Kidney (tissue), 14 donors: Measurements from ENCODE around the gene PFKP. TPM values are rescaled to one million over a fixed set of nuclear protein-coding genes. Genes with fewer than 3 reads are reported as not detected.

Source experiments
- DNase-seq, 5 donors: peaks; one replicate each; pipeline ENCODE4 v3.0.0-alpha.2; 2013 to 2020
- FAIRE-seq: peaks from 2 replicates; lab custom pipeline; 2012; peaks lifted over from hg19 to GRCh38; lab: Jason Lieb, UNC
- H3K27ac ChIP-seq, 2 donors: one replicate each; pipeline ENCODE4 v1.7.0; 2013; ENCODE audit warnings: low read depth in 2 of 2, low read length in 2 of 2, inconsistent platforms in 1 of 2
- H3K27me3 ChIP-seq: one replicate; pipeline ENCODE4 v1.7.1; 2013; ENCODE audit warnings: low read length, inconsistent platforms; ENCODE audit not compliant: control insufficient read depth, insufficient read depth
- H3K36me3 ChIP-seq, 3 donors: one replicate each; pipeline versions ENCODE4 v1.7.0 to v1.7.1; 2013; ENCODE audit warnings: low read length in 3 of 3, control low read depth in 1 of 3, inconsistent platforms in 1 of 3; ENCODE audit not compliant: insufficient read depth in 3 of 3, control insufficient read depth in 2 of 3
- H3K4me1 ChIP-seq, 3 donors: one replicate each; pipeline versions ENCODE4 v1.7.0 to v1.7.1; 2013; ENCODE audit warnings: low read length in 3 of 3, inconsistent platforms in 1 of 3, low read depth in 1 of 3; ENCODE audit not compliant: control insufficient read depth in 2 of 3, insufficient read depth in 2 of 3
- H3K4me3 ChIP-seq, 3 donors: one replicate each; pipeline versions ENCODE4 v1.7.0 to v1.8.1; 2013; ENCODE audit warnings: low read length in 3 of 3, control low read depth in 1 of 3, inconsistent platforms in 1 of 3
- H3K9ac ChIP-seq, 3 donors: one replicate each; pipeline versions ENCODE4 v1.7.0 to v1.7.1; 2013; ENCODE audit warnings: low read length in 3 of 3, control low read depth in 1 of 3, inconsistent platforms in 1 of 3
- H3K9me3 ChIP-seq, 3 donors: one replicate each; pipeline versions ENCODE4 v1.7.0 to v1.7.1; 2013; ENCODE audit warnings: low read length in 3 of 3, control low read depth in 1 of 3, inconsistent platforms in 1 of 3; ENCODE audit not compliant: control insufficient read depth in 2 of 3, insufficient read depth in 1 of 3
- intact Hi-C: fragments of 100-400 bp; cut with DNase I; formaldehyde crosslinking; loops from one replicate; pipeline ENCODE4 v1.11.1; 2022
- polyA plus RNA-seq: library from polyadenylated mRNA; stranded (reverse); fragments of 350-450 nt; fragmentation: Illumina TruSeq; extraction: RNeasy Lipid Tissue Mini Kit (QIAGEN cat#74804); gene quantifications from one replicate; pipeline ENCODE4 v1.2.3, GENCODE V29; 2014; ENCODE audit warnings: low read depth, low replicate concordance; ENCODE audit not compliant: insufficient read depth
- total RNA-seq: library from RNA; stranded (reverse); fragmentation: NEBNext Ultra II Directional; extraction: Animal tissue kit (Norgen Biotek cat#: 25700); gene quantifications from one replicate; pipeline ENCODE4 v1.2.1, GENCODE V29; 2021
- TF ChIP-seq, protein P1 (sequence below): IDR thresholded peaks from 3 replicates; pipeline ENCODE4 v1.5.1; 2012; ENCODE audit warnings: mild to moderate bottlenecking, moderate library complexity, borderline replicate concordance; ENCODE audit not compliant: insufficient read depth; ENCODE audit errors: extremely low read depth
- donor health status: control.
- donor health status: control.
- donor health status: control.
- donor health status: control.
- donor health status: control.
- donor health status: DM: yes; HTN: yes; CAD: no.
- donor health status: Normal renal cell carcinoma (clear cell type).

PFKP gene
- total and polyA plus RNA-seq, 2 donors from 2014 or later, result 51.2 to 139 TPM

DNA sequence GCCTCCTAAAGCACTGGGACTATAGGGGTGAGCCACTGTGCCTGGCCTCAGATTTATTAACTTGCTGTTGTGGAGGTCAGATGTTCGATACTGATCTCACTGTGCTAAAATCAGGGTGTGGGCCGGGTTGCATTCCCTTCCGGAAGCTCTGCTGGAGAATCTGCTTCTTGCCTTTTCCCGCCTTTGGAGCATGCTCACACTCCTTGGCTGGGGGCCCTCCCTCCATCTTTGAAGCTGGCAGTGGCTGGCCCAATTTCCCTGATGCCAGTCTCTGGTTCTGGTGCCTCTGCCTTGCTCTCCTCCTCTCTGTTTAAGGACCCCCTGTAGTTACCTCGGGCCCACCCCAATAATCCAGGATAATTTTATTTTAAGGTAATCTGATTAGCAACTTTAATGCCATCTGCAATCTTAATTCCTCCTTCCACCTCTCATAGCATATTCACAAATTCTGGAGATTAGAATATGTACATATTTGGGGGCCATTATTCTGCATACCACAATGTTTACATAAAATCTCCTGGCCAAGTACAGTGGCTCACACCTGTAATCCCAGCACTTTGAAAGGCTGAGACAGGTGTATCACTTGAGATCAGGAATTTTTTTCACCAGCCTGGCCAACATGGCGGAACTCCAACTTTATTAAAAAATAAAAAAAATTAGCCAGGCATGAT is 113.1 kb downstream of the PFKP start:
- Histone ChIP-seq H3K27me3 (no peaks in the 10 kb centered on the region), H3K9ac (no peak overlapping the region), H3K4me1 (no peaks in the 10 kb centered on the region), H3K4me3 (no peak overlapping the region), H3K27ac (no peak overlapping the region), H3K36me3 (no peaks in the 10 kb centered on the region), H3K9me3 (no peaks in the 10 kb centered on the region)
- TF ChIP-seq, protein P1, sequence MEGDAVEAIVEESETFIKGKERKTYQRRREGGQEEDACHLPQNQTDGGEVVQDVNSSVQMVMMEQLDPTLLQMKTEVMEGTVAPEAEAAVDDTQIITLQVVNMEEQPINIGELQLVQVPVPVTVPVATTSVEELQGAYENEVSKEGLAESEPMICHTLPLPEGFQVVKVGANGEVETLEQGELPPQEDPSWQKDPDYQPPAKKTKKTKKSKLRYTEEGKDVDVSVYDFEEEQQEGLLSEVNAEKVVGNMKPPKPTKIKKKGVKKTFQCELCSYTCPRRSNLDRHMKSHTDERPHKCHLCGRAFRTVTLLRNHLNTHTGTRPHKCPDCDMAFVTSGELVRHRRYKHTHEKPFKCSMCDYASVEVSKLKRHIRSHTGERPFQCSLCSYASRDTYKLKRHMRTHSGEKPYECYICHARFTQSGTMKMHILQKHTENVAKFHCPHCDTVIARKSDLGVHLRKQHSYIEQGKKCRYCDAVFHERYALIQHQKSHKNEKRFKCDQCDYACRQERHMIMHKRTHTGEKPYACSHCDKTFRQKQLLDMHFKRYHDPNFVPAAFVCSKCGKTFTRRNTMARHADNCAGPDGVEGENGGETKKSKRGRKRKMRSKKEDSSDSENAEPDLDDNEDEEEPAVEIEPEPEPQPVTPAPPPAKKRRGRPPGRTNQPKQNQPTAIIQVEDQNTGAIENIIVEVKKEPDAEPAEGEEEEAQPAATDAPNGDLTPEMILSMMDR, result no peak
- FAIRE-seq (no peak), DNase-seq (no peak)
- intact Hi-C loops, result no loop called here

DNA sequence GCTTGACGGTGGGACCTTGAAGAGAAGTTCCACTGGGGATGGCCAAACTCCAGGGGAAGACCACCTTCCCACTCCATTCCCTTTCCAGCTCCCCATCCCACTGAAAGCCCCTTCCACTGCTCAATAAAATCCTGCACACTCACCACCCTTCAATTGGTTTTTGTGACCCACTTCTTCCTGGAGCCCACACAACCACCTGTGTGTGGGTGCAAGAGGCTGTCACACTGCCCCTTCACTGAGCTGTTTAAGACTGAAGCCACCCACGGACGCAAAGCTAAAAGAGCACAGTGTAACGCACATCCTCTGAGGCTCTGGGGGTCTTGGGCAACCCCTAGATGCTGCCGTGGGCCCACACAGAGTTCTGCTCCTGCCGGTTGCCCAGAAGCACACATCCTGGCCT is 118.0 kb downstream of the PFKP start:
- DNase-seq (no peak), FAIRE-seq (no peak)
- H3K36me3 ChIP-seq, result no peaks in the 10 kb centered on the region
- TF ChIP-seq, protein P1, result no peak
- H3K4me3 ChIP-seq, result no peak overlapping the region
- H3K9me3 ChIP-seq, result no peaks in the 10 kb centered on the region
- intact Hi-C loops, result no loop called here
- no peaks in the 10 kb centered on the region for H3K4me1 ChIP-seq
- no peak overlapping the region for H3K27ac ChIP-seq
- no peaks in the 10 kb centered on the region for H3K27me3 ChIP-seq
- no peak overlapping the region for H3K9ac ChIP-seq

DNA sequence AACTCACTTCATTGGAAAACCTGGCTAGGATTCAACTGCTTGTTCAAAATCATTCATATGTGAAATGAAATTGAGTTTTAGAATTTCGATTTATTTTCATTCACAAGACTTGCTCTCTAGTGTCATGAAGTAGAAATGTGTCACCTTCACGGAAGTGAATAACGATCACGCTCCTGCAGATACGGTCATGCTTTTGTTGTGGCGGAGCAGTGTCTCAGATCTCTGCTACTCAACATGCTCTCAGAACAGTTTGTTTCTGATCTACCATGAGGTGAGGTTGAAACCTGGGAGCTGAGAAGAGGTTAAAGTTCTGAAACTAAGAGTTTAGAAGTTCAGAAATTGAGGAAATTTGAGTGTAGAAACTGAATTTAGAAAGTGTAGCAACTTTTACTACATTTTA is 119.0 kb downstream of the PFKP start:
- Histone ChIP-seq H3K9me3 (no peaks in the 10 kb centered on the region), H3K4me3 (no peak overlapping the region), H3K9ac (no peak overlapping the region), H3K4me1 (no peaks in the 10 kb centered on the region), H3K36me3 (no peaks in the 10 kb centered on the region), H3K27me3 (no peaks in the 10 kb centered on the region), H3K27ac (no peak overlapping the region)
- TF ChIP-seq, protein P1, result no peak
- FAIRE-seq (no peak), DNase-seq (no peak)
- intact Hi-C loops, result no loop called here

Other genes with a start within 250 kb of the PFKP start
- 60.7 TPM for gene PITRM1, start 105.2 kb downstream of the PFKP start, total RNA-seq
- gene PITRM1, start 105.2 kb downstream of the PFKP start, polyA plus RNA-seq, result 28.8 TPM